ENCODE measurements around the gene TBC1D22A. TPM values are rescaled to one million over a fixed set of nuclear protein-coding genes. Genes with fewer than 3 reads are reported as not detected.
"Not testable (repeated sequence)": the region's sequence is repeated elsewhere in the genome, so short reads cannot be mapped to it uniquely, and the experiment has no call there.

TBC1D22A gene
- polyA plus RNA-seq, 1 donor from 2014 or later = 9.3 TPM

DNA sequence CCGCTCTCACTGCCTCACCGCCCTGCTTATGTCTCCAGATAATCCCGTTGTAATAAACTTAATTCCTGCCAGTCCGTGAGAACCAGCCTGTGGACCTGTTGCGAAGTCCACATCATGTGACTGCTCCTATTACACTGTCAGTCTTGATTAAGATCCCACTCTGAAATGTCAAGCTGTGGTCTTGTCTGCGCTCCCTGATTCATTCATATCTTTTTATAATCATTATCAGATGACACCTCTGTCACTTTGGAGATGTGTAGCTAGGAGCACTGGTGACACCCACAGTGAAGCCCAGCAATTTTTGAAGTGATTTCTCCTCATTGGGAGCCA lies 377.3 kb downstream of the TBC1D22A start:
- no peaks in the 10 kb centered on the region for H3K27me3 ChIP-seq (ENCODE audit: insufficient read depth, low read depth, low read length)
- no peaks in the 10 kb centered on the region for H3F3A ChIP-seq (ENCODE audit: insufficient read depth, low read length, poor library complexity, severe bottlenecking)
- H3K9ac ChIP-seq (ENCODE audit: low read length) = no peak overlapping the region
- no peaks in the 10 kb centered on the region for H3K79me2 ChIP-seq (replicated peaks; ENCODE audit: insufficient read depth, low read length)
- no peak overlapping the region for H3K4me3 ChIP-seq (ENCODE audit: low read length)
- peak; percentile 58 for TF ChIP-seq POLR2AphosphoS5 (IDR thresholded peaks at IDR 0.05)
- TF ChIP-seq, protein P1, sequence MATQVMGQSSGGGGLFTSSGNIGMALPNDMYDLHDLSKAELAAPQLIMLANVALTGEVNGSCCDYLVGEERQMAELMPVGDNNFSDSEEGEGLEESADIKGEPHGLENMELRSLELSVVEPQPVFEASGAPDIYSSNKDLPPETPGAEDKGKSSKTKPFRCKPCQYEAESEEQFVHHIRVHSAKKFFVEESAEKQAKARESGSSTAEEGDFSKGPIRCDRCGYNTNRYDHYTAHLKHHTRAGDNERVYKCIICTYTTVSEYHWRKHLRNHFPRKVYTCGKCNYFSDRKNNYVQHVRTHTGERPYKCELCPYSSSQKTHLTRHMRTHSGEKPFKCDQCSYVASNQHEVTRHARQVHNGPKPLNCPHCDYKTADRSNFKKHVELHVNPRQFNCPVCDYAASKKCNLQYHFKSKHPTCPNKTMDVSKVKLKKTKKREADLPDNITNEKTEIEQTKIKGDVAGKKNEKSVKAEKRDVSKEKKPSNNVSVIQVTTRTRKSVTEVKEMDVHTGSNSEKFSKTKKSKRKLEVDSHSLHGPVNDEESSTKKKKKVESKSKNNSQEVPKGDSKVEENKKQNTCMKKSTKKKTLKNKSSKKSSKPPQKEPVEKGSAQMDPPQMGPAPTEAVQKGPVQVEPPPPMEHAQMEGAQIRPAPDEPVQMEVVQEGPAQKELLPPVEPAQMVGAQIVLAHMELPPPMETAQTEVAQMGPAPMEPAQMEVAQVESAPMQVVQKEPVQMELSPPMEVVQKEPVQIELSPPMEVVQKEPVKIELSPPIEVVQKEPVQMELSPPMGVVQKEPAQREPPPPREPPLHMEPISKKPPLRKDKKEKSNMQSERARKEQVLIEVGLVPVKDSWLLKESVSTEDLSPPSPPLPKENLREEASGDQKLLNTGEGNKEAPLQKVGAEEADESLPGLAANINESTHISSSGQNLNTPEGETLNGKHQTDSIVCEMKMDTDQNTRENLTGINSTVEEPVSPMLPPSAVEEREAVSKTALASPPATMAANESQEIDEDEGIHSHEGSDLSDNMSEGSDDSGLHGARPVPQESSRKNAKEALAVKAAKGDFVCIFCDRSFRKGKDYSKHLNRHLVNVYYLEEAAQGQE (IDR thresholded peaks at IDR 0.05; ENCODE audit: borderline replicate concordance) = no peak
- no peak for TF ChIP-seq EZH2 (IDR thresholded peaks at IDR 0.05; ENCODE audit: borderline replicate concordance, insufficient read depth, low read length, poor library complexity, severe bottlenecking)
- peak; percentile 77 for TF ChIP-seq EP300 (conservative IDR thresholded peaks at IDR 0.05; ENCODE audit: poor library complexity, severe bottlenecking)
- H3K9me3 ChIP-seq (ENCODE audit: low read length) = no peaks in the 10 kb centered on the region
- H3K9me2 ChIP-seq (ENCODE audit: insufficient read depth, low read length) = no peaks in the 10 kb centered on the region
- H3K36me3 ChIP-seq (ENCODE audit: insufficient read depth, low read length) = no peaks in the 10 kb centered on the region
- no peak overlapping the region for H2AFZ ChIP-seq (ENCODE audit: low read depth, low read length)
- H3K27ac ChIP-seq (ENCODE audit: low read length) = no peak overlapping the region
- H3K4me2 ChIP-seq (ENCODE audit: low read length) = no peak overlapping the region
- no peaks in the 10 kb centered on the region for H4K20me1 ChIP-seq (ENCODE audit: insufficient read depth)

DNA sequence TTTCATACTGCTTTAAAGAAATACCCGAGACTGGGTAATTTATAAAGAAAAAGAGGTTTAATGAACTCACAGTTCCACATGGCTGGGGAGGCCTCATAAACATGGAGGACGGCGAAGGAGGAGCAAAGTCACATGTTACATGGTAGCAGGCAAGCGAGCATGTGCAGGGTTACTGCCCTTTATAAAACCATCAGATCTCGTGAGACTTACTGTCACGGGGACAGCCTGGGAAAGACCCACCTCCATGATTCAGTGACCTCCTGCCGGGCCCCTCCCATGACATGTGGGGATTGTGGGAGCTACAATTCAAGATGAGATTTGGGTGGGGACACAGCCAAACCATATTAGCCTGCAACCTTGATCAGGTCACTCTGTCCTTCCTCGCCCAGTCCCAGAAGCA lies 378.5 kb downstream of the TBC1D22A start:
- not testable (repeated sequence) for H3K9me3 ChIP-seq (ENCODE audit: low read length); H3K27ac ChIP-seq (ENCODE audit: low read length); H3K9me2 ChIP-seq (ENCODE audit: insufficient read depth, low read length); H3K4me3 ChIP-seq (ENCODE audit: low read length); H3K4me2 ChIP-seq (ENCODE audit: low read length); H4K20me1 ChIP-seq (ENCODE audit: insufficient read depth); H3K36me3 ChIP-seq (ENCODE audit: insufficient read depth, low read length); H3K27me3 ChIP-seq (ENCODE audit: insufficient read depth, low read depth, low read length); H3F3A ChIP-seq (ENCODE audit: insufficient read depth, low read length, poor library complexity, severe bottlenecking); H3K9ac ChIP-seq (ENCODE audit: low read length); H2AFZ ChIP-seq (ENCODE audit: low read depth, low read length); H3K79me2 ChIP-seq (replicated peaks; ENCODE audit: insufficient read depth, low read length)

DNA sequence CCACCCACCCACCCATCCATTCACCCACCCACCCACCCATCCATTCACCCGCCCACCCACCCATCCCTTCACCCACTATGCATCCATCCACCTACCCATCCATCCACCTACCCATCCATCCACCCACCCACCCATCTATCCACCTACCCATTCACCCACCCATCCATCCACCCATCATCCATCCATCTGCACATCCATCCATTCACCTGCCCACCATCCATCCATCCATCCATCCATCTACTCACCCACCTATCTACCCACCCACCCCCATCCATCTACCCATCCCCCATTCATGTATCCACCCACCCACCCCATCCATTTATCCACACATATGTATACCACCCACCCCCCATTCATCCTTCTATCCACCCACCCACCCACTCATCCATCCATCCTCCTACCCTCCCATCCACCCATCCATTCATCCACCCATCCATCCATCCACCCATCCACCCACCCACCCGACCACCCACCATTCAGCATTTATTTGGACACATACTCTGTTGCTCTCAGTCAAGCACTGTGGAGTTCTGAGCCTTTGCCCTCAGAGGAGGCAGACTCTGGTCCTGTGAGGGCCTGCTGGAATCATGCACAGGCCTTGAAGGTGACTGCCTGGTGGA lies 380.1 kb downstream of the TBC1D22A start:
- Histone ChIP-seq H3K4me3 (ENCODE audit: low read length) (no peak overlapping the region), H3K27ac (ENCODE audit: low read length) (no peak overlapping the region), H4K20me1 (ENCODE audit: insufficient read depth) (no peaks in the 10 kb centered on the region), H3K27me3 (ENCODE audit: insufficient read depth, low read depth, low read length) (no peaks in the 10 kb centered on the region), H3K9me2 (ENCODE audit: insufficient read depth, low read length) (no peaks in the 10 kb centered on the region), H3K36me3 (ENCODE audit: insufficient read depth, low read length) (no peaks in the 10 kb centered on the region), H3K79me2 (replicated peaks; ENCODE audit: insufficient read depth, low read length) (no peaks in the 10 kb centered on the region), H3K4me2 (ENCODE audit: low read length) (no peak overlapping the region), H2AFZ (ENCODE audit: low read depth, low read length) (no peak overlapping the region), H3K9me3 (ENCODE audit: low read length) (no peaks in the 10 kb centered on the region), H3K9ac (ENCODE audit: low read length) (no peak overlapping the region), H3F3A (ENCODE audit: insufficient read depth, low read length, poor library complexity, severe bottlenecking) (no peaks in the 10 kb centered on the region)
- TF ChIP-seq, protein P2, sequence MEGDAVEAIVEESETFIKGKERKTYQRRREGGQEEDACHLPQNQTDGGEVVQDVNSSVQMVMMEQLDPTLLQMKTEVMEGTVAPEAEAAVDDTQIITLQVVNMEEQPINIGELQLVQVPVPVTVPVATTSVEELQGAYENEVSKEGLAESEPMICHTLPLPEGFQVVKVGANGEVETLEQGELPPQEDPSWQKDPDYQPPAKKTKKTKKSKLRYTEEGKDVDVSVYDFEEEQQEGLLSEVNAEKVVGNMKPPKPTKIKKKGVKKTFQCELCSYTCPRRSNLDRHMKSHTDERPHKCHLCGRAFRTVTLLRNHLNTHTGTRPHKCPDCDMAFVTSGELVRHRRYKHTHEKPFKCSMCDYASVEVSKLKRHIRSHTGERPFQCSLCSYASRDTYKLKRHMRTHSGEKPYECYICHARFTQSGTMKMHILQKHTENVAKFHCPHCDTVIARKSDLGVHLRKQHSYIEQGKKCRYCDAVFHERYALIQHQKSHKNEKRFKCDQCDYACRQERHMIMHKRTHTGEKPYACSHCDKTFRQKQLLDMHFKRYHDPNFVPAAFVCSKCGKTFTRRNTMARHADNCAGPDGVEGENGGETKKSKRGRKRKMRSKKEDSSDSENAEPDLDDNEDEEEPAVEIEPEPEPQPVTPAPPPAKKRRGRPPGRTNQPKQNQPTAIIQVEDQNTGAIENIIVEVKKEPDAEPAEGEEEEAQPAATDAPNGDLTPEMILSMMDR (IDR thresholded peaks at IDR 0.05; ENCODE audit: poor library complexity, severe bottlenecking) = no peak
- TF ChIP-seq MXI1 (conservative IDR thresholded peaks at IDR 0.05; ENCODE audit: poor library complexity, severe bottlenecking) = no peak
- no peak for TF ChIP-seq EP300 (conservative IDR thresholded peaks at IDR 0.05; ENCODE audit: poor library complexity, severe bottlenecking)
- TF ChIP-seq EZH2 (IDR thresholded peaks at IDR 0.05; ENCODE audit: borderline replicate concordance, insufficient read depth, low read length, poor library complexity, severe bottlenecking) = no peak
- TF ChIP-seq RAD21 (conservative IDR thresholded peaks at IDR 0.05) = no peak
- no peak for TF ChIP-seq TAF1 (IDR thresholded peaks at IDR 0.05; ENCODE audit: low read depth)
- TF ChIP-seq, protein P1 (IDR thresholded peaks at IDR 0.05; ENCODE audit: borderline replicate concordance) = no peak
- no peak for TF ChIP-seq SMC3 (conservative IDR thresholded peaks at IDR 0.05; ENCODE audit: poor library complexity)
- no peak for TF ChIP-seq POLR2AphosphoS5 (IDR thresholded peaks at IDR 0.05)
